ENCODE results near the gene FMO4.

FMO4 gene

GRCh38 chr1:171313835-171314320 lies at the start of gene FMO4:
FMO4 (plus strand) TSS chr1:171314183; CDS start chr1:171319826, 5,643 bp downstream.
- Histone ChIP-seq H3K36me3 (ENCODE audit: control insufficient read depth in 1 of 2, insufficient read depth in 2 of 2, low read length in 2 of 2) (peaks cover 0 to 8% of the 10 kb centered on the region in 2 donors), H3K4me1 (ENCODE audit: control insufficient read depth in 1 of 2, insufficient read depth in 2 of 2, low read length in 2 of 2) (peaks cover 0 to 20% of the 10 kb centered on the region in 2 donors), H3K4me3 (ENCODE audit: low read depth in 1 of 2, low read length in 2 of 2) (peak within 1 kb of the TSS; percentile 62 to 67), H3K27me3 (ENCODE audit: control insufficient read depth in 1 of 2, insufficient read depth in 2 of 2, low read length in 2 of 2) (no peaks in the 10 kb centered on the region), H3K9ac (ENCODE audit: low read depth in 1 of 2, low read length in 2 of 2) (peak within 1 kb of the TSS; percentile 28 to 61), H3K27ac (ENCODE audit: low read depth, low read length) (peak within 1 kb of the TSS; percentile 63), H3K9me3 (ENCODE audit: control insufficient read depth in 1 of 2, low read length in 2 of 2) (no peaks in the 10 kb centered on the region)

- Histone ChIP-seq H3K27me3 (ENCODE audit: control insufficient read depth in 1 of 2, insufficient read depth in 2 of 2, low read length in 2 of 2) (no peaks in the 10 kb centered on the region), H3K4me3 (ENCODE audit: low read depth in 1 of 2, low read length in 2 of 2) (no peak overlapping the region), H3K27ac (ENCODE audit: low read depth, low read length) (no peak overlapping the region), H3K36me3 (ENCODE audit: control insufficient read depth in 1 of 2, insufficient read depth in 2 of 2, low read length in 2 of 2) (no peaks in the 10 kb centered on the region), H3K9ac (ENCODE audit: low read depth in 1 of 2, low read length in 2 of 2) (no peak overlapping the region), H3K4me1 (ENCODE audit: control insufficient read depth in 1 of 2, insufficient read depth in 2 of 2, low read length in 2 of 2) (no peaks in the 10 kb centered on the region), H3K9me3 (ENCODE audit: control insufficient read depth in 1 of 2, low read length in 2 of 2) (no peaks in the 10 kb centered on the region)
These were observed 48.3 kb upstream of the FMO4 start for GRCh38 chr1:171265686-171266085.

GRCh38 chr1:171266930-171267329 lies 47.1 kb upstream of the FMO4 start:
- Histone ChIP-seq H3K4me1 (ENCODE audit: control insufficient read depth in 1 of 2, insufficient read depth in 2 of 2, low read length in 2 of 2) (no peaks in the 10 kb centered on the region), H3K9me3 (ENCODE audit: control insufficient read depth in 1 of 2, low read length in 2 of 2) (no peaks in the 10 kb centered on the region), H3K27me3 (ENCODE audit: control insufficient read depth in 1 of 2, insufficient read depth in 2 of 2, low read length in 2 of 2) (no peaks in the 10 kb centered on the region), H3K9ac (ENCODE audit: low read depth in 1 of 2, low read length in 2 of 2) (no peak overlapping the region), H3K36me3 (ENCODE audit: control insufficient read depth in 1 of 2, insufficient read depth in 2 of 2, low read length in 2 of 2) (no peaks in the 10 kb centered on the region), H3K27ac (ENCODE audit: low read depth, low read length) (no peak overlapping the region), H3K4me3 (ENCODE audit: low read depth in 1 of 2, low read length in 2 of 2) (no peak overlapping the region)

GRCh38 chr1:171267391-171267790 lies 46.6 kb upstream of the FMO4 start:
- no peaks in the 10 kb centered on the region for H3K27me3 ChIP-seq (ENCODE audit: control insufficient read depth in 1 of 2, insufficient read depth in 2 of 2, low read length in 2 of 2)
- H3K36me3 ChIP-seq (ENCODE audit: control insufficient read depth in 1 of 2, insufficient read depth in 2 of 2, low read length in 2 of 2): no peaks in the 10 kb centered on the region
- H3K9me3 ChIP-seq (ENCODE audit: control insufficient read depth in 1 of 2, low read length in 2 of 2): no peaks in the 10 kb centered on the region
- no peak overlapping the region for H3K4me3 ChIP-seq (ENCODE audit: low read depth in 1 of 2, low read length in 2 of 2)
- H3K9ac ChIP-seq (ENCODE audit: low read depth in 1 of 2, low read length in 2 of 2): no peak overlapping the region
- no peaks in the 10 kb centered on the region for H3K4me1 ChIP-seq (ENCODE audit: control insufficient read depth in 1 of 2, insufficient read depth in 2 of 2, low read length in 2 of 2)
- no peak overlapping the region for H3K27ac ChIP-seq (ENCODE audit: low read depth, low read length)

- Histone ChIP-seq H3K27ac (ENCODE audit: low read depth, low read length) (no peak overlapping the region), H3K4me1 (ENCODE audit: control insufficient read depth in 1 of 2, insufficient read depth in 2 of 2, low read length in 2 of 2) (no peaks in the 10 kb centered on the region), H3K4me3 (ENCODE audit: low read depth in 1 of 2, low read length in 2 of 2) (no peak overlapping the region), H3K36me3 (ENCODE audit: control insufficient read depth in 1 of 2, insufficient read depth in 2 of 2, low read length in 2 of 2) (no peaks in the 10 kb centered on the region), H3K9me3 (ENCODE audit: control insufficient read depth in 1 of 2, low read length in 2 of 2) (no peaks in the 10 kb centered on the region), H3K9ac (ENCODE audit: low read depth in 1 of 2, low read length in 2 of 2) (no peak overlapping the region), H3K27me3 (ENCODE audit: control insufficient read depth in 1 of 2, insufficient read depth in 2 of 2, low read length in 2 of 2) (no peaks in the 10 kb centered on the region)
These were observed 43.2 kb upstream of the FMO4 start for GRCh38 chr1:171270806-171271205.

- H3K9ac ChIP-seq (ENCODE audit: low read depth in 1 of 2, low read length in 2 of 2): no peak overlapping the region
- H3K36me3 ChIP-seq (ENCODE audit: control insufficient read depth in 1 of 2, insufficient read depth in 2 of 2, low read length in 2 of 2): no peaks in the 10 kb centered on the region
- no peak overlapping the region for H3K27ac ChIP-seq (ENCODE audit: low read depth, low read length)
- H3K4me3 ChIP-seq (ENCODE audit: low read depth in 1 of 2, low read length in 2 of 2): no peak overlapping the region
- H3K9me3 ChIP-seq (ENCODE audit: control insufficient read depth in 1 of 2, low read length in 2 of 2): no peaks in the 10 kb centered on the region
- H3K4me1 ChIP-seq (ENCODE audit: control insufficient read depth in 1 of 2, insufficient read depth in 2 of 2, low read length in 2 of 2): no peaks in the 10 kb centered on the region
- no peaks in the 10 kb centered on the region for H3K27me3 ChIP-seq (ENCODE audit: control insufficient read depth in 1 of 2, insufficient read depth in 2 of 2, low read length in 2 of 2)
These were observed 36.4 kb upstream of the FMO4 start for GRCh38 chr1:171277534-171277933.

GRCh38 chr1:171279234-171279633 lies 34.7 kb upstream of the FMO4 start:
- no peaks in the 10 kb centered on the region for H3K36me3 ChIP-seq (ENCODE audit: control insufficient read depth in 1 of 2, insufficient read depth in 2 of 2, low read length in 2 of 2)
- H3K9me3 ChIP-seq (ENCODE audit: control insufficient read depth in 1 of 2, low read length in 2 of 2): no peaks in the 10 kb centered on the region
- no peaks in the 10 kb centered on the region for H3K27me3 ChIP-seq (ENCODE audit: control insufficient read depth in 1 of 2, insufficient read depth in 2 of 2, low read length in 2 of 2)
- H3K4me3 ChIP-seq (ENCODE audit: low read depth in 1 of 2, low read length in 2 of 2): no peak overlapping the region
- no peak overlapping the region for H3K27ac ChIP-seq (ENCODE audit: low read depth, low read length)
- H3K9ac ChIP-seq (ENCODE audit: low read depth in 1 of 2, low read length in 2 of 2): no peak overlapping the region
- no peaks in the 10 kb centered on the region for H3K4me1 ChIP-seq (ENCODE audit: control insufficient read depth in 1 of 2, insufficient read depth in 2 of 2, low read length in 2 of 2)

- H3K4me1 ChIP-seq (ENCODE audit: control insufficient read depth in 1 of 2, insufficient read depth in 2 of 2, low read length in 2 of 2): no peaks in the 10 kb centered on the region
- no peak overlapping the region for H3K4me3 ChIP-seq (ENCODE audit: low read depth in 1 of 2, low read length in 2 of 2)
- H3K27ac ChIP-seq (ENCODE audit: low read depth, low read length): no peak overlapping the region
- no peaks in the 10 kb centered on the region for H3K27me3 ChIP-seq (ENCODE audit: control insufficient read depth in 1 of 2, insufficient read depth in 2 of 2, low read length in 2 of 2)
- no peaks in the 10 kb centered on the region for H3K9me3 ChIP-seq (ENCODE audit: control insufficient read depth in 1 of 2, low read length in 2 of 2)
- no peak overlapping the region for H3K9ac ChIP-seq (ENCODE audit: low read depth in 1 of 2, low read length in 2 of 2)
- H3K36me3 ChIP-seq (ENCODE audit: control insufficient read depth in 1 of 2, insufficient read depth in 2 of 2, low read length in 2 of 2): no peaks in the 10 kb centered on the region
These were observed 34.3 kb upstream of the FMO4 start for GRCh38 chr1:171279678-171280077.

GRCh38 chr1:171280599-171280998 lies 33.4 kb upstream of the FMO4 start:
- Histone ChIP-seq H3K4me3 (ENCODE audit: low read depth in 1 of 2, low read length in 2 of 2) (no peak overlapping the region), H3K27me3 (ENCODE audit: control insufficient read depth in 1 of 2, insufficient read depth in 2 of 2, low read length in 2 of 2) (no peaks in the 10 kb centered on the region), H3K9me3 (ENCODE audit: control insufficient read depth in 1 of 2, low read length in 2 of 2) (no peaks in the 10 kb centered on the region)

GRCh38 chr1:171286032-171286705 lies 27.8 kb upstream of the FMO4 start:
- H3K9ac ChIP-seq (ENCODE audit: low read depth in 1 of 2, low read length in 2 of 2): no peak overlapping the region
- no peaks in the 10 kb centered on the region for H3K9me3 ChIP-seq (ENCODE audit: control insufficient read depth in 1 of 2, low read length in 2 of 2)
- H3K4me3 ChIP-seq (ENCODE audit: low read depth in 1 of 2, low read length in 2 of 2): no peak overlapping the region
- no peaks in the 10 kb centered on the region for H3K4me1 ChIP-seq (ENCODE audit: control insufficient read depth in 1 of 2, insufficient read depth in 2 of 2, low read length in 2 of 2)
- no peaks in the 10 kb centered on the region for H3K36me3 ChIP-seq (ENCODE audit: control insufficient read depth in 1 of 2, insufficient read depth in 2 of 2, low read length in 2 of 2)
- H3K27ac ChIP-seq (ENCODE audit: low read depth, low read length): no peak overlapping the region
- no peaks in the 10 kb centered on the region for H3K27me3 ChIP-seq (ENCODE audit: control insufficient read depth in 1 of 2, insufficient read depth in 2 of 2, low read length in 2 of 2)

More at GRCh38 chr1:171280599-171280998, 33.4 kb upstream of the FMO4 start:
- Histone ChIP-seq H3K9ac (ENCODE audit: low read depth in 1 of 2, low read length in 2 of 2) (no peak overlapping the region), H3K36me3 (ENCODE audit: control insufficient read depth in 1 of 2, insufficient read depth in 2 of 2, low read length in 2 of 2) (no peaks in the 10 kb centered on the region), H3K4me1 (ENCODE audit: control insufficient read depth in 1 of 2, insufficient read depth in 2 of 2, low read length in 2 of 2) (no peaks in the 10 kb centered on the region), H3K27ac (ENCODE audit: low read depth, low read length) (no peak overlapping the region)
